Placental epithelial cell (primary cell): ENCODE results near the gene NARF. TPM values are rescaled to one million over a fixed set of nuclear protein-coding genes. Genes with fewer than 3 reads are reported as not detected.

Experiments used
- small RNA-seq: library from RNA; depleted of rRNA; stranded (forward); fragments of <200 nt; gene quantifications from one replicate; pipeline ENCODE3, GENCODE V24; 2012
- total RNA-seq: library from RNA; depleted of rRNA; stranded (reverse); fragments of >200 nt; gene quantifications from 2 replicates; pipeline ENCODE4 v1.2.3, GENCODE V29; 2012

Gene NARF
- 65.6 and 65.7 TPM in 2 replicates for total RNA-seq

GRCh38 chr17:82458179-82458884, at the start of gene NARF:
TSS of gene NARF (plus strand) at chr17:82458741. CDS start at chr17:82458804, 63 bp downstream.

GRCh38 chr17:82418001-82418986, 40.2 kb upstream of the NARF start, which contains the start of the genes HEXD and OGFOD3:
TSS of gene HEXD (plus strand) at chr17:82418347. CDS start at chr17:82419800, 1,453 bp downstream.
TSS of gene OGFOD3 (minus strand) at chr17:82418586. CDS start at chr17:82418485, 101 bp downstream.

GRCh38 chr17:82450357-82451106, 8.0 kb upstream of the NARF start, which contains the start of gene CYBC1:
TSS of gene CYBC1 (minus strand) at chr17:82450752. CDS start at chr17:82449254, 1,498 bp downstream.

GRCh38 chr17:82518826-82519810, 60.6 kb downstream of the NARF start, which contains the start of gene FOXK2:
TSS of gene FOXK2 (plus strand) at chr17:82519732. CDS start at chr17:82519889, 157 bp downstream.

Small RNAs within 50 kb of the gene (small RNA-seq; reads per million reads assigned to genes)
- gene RF00019 = not detected

Other genes with a start within 250 kb of the NARF start
- 18.2 and 31.0 TPM in 2 replicates for gene CCDC57, start 245.9 kb upstream of the NARF start, total RNA-seq
- 87.9 and 172 TPM in 2 replicates for gene SLC16A3, start 229.7 kb upstream of the NARF start, total RNA-seq
- 51.4 and 65.6 TPM in 2 replicates for gene CSNK1D, start 185.0 kb upstream of the NARF start, total RNA-seq
- gene CD7, start 141.1 kb upstream of the NARF start, total RNA-seq = not detected in 2 replicates
- gene SECTM1, start 125.0 kb upstream of the NARF start, total RNA-seq = 0.65 and 11.0 TPM in 2 replicates
- under 0.01 and 0.11 TPM in 2 replicates for gene TEX19, start 99.5 kb upstream of the NARF start, total RNA-seq
- gene UTS2R, start 87.0 kb upstream of the NARF start, total RNA-seq = not detected in 2 replicates
- 15.2 and 27.9 TPM in 2 replicates for gene HEXD, start 40.4 kb upstream of the NARF start, total RNA-seq
- gene OGFOD3, start 40.2 kb upstream of the NARF start, total RNA-seq = 38.5 and 39.5 TPM in 2 replicates
- 61.7 and 67.1 TPM in 2 replicates for gene CYBC1, start 8.0 kb upstream of the NARF start, total RNA-seq
- gene FOXK2, start 61.0 kb downstream of the NARF start, total RNA-seq = 36.1 and 42.7 TPM in 2 replicates
- 51.4 and 52.2 TPM in 2 replicates for gene WDR45B, start 189.7 kb downstream of the NARF start, total RNA-seq
- gene RAB40B, start 240.0 kb downstream of the NARF start, total RNA-seq = 15.6 and 25.5 TPM in 2 replicates